Endothelial cell of umbilical vein (primary cell): ENCODE results near the gene JSRP1. TPM values are rescaled to one million over a fixed set of nuclear protein-coding genes. Genes with fewer than 3 reads are reported as not detected.

Experiments
- BruUV-seq: library from RNA; stranded (reverse); fragments of 400-500 nt; replicated peaks from 2 replicates; lab custom pipeline; 2021; lab: Mats Ljungman, UMichigan
- CTCF ChIA-PET: fragments of 300-600, 350-600 bp; sonication (Branson Sonifier 250); formaldehyde crosslinking; loops from one replicate; lab custom pipeline; 2021; ENCODE audit warnings: antibody characterized with exemption, inconsistent platforms; lab: Charles Lee
- POLR2A ChIA-PET: fragments of 300-600, 350-600 bp; sonication (Branson Sonifier 250); formaldehyde crosslinking; loops from one replicate; lab custom pipeline; 2021; ENCODE audit warnings: antibody characterized with exemption, inconsistent platforms; lab: Charles Lee
- DNase-seq: peaks from one replicate; pipeline ENCODE4 v3.0.0-alpha.2; 2011; ENCODE audit warnings: low read depth, low spot score
- FAIRE-seq: peaks from 2 replicates; lab custom pipeline; 2011; peaks lifted over from hg19 to GRCh38; lab: Jason Lieb, UNC
- H2AFZ ChIP-seq: 2 replicates; pipeline ENCODE4 v1.6.0; 2012; ENCODE audit warnings: low read depth, low read length, control low read depth, inconsistent platforms
- H3K27ac ChIP-seq: 2 replicates; pipeline ENCODE4 v1.5.1; 2011; ENCODE audit warnings: low read depth, mild to moderate bottlenecking, control low read depth, low read length, moderate library complexity; ENCODE audit not compliant: insufficient read depth
- H3K27me3 ChIP-seq, 2 experiments: 2 replicates each; pipeline versions ENCODE4 v1.6.0 to v1.6.1; 2011; ENCODE audit warnings: low read length in 2 of 2, mixed read lengths in 1 of 2; ENCODE audit not compliant: control insufficient read depth in 2 of 2, insufficient read depth in 2 of 2
- H3K36me3 ChIP-seq, 2 experiments: 2 replicates in 1 of 2; 3 replicates in 1 of 2; pipeline ENCODE4 v1.5.1; 2011; ENCODE audit warnings: low read length in 2 of 2, mild to moderate bottlenecking in 1 of 2, moderate library complexity in 1 of 2; ENCODE audit not compliant: control insufficient read depth in 2 of 2, insufficient read depth in 2 of 2; ENCODE audit errors: extremely low read depth in 1 of 2
- H3K4me1 ChIP-seq: 3 replicates; pipeline ENCODE4 v1.5.1; 2011; ENCODE audit warnings: mild to moderate bottlenecking, low read length; ENCODE audit not compliant: control insufficient read depth, insufficient read depth; ENCODE audit errors: extremely low read depth
- H3K4me2 ChIP-seq: 2 replicates; pipeline ENCODE4 v1.6.1; 2011; ENCODE audit warnings: low read length, control low read depth, mixed read lengths; ENCODE audit not compliant: insufficient read depth
- H3K4me3 ChIP-seq, 3 experiments: fragments of 200-600 bp in 1 of 3; sonication (generic), shearing (Covaris generic) in 1 of 3; replicated peaks in 1 of 3; 2 replicates each; pipeline ENCODE4 v1.5.1; 2011 to 2016; ENCODE audit warnings: control low read depth in 3 of 3, low read length in 3 of 3, mild to moderate bottlenecking in 2 of 3, inconsistent platforms in 1 of 3, low read depth in 1 of 3, moderate library complexity in 1 of 3; ENCODE audit not compliant: insufficient read depth in 1 of 3
- H3K79me2 ChIP-seq: 2 replicates; pipeline ENCODE4 v1.6.0; 2012; ENCODE audit warnings: low read length, inconsistent platforms; ENCODE audit not compliant: control insufficient read depth, insufficient read depth
- H3K9ac ChIP-seq: replicated peaks from 2 replicates; pipeline ENCODE3; 2011; ENCODE audit warnings: low read length, control low read depth; ENCODE audit not compliant: insufficient read depth; ENCODE audit errors: extremely low read depth
- H3K9me1 ChIP-seq: replicated peaks from 3 replicates; pipeline ENCODE4 v1.6.0; 2011; ENCODE audit warnings: mild to moderate bottlenecking, low read length; ENCODE audit not compliant: control insufficient read depth, insufficient read depth; ENCODE audit errors: extremely low read depth
- H3K9me3 ChIP-seq: replicated peaks from 2 replicates; pipeline ENCODE4 v1.5.1; 2012; ENCODE audit warnings: low read length, inconsistent platforms; ENCODE audit not compliant: control insufficient read depth, insufficient read depth
- H4K20me1 ChIP-seq: replicated peaks from 2 replicates; pipeline ENCODE3; 2011; ENCODE audit warnings: mild to moderate bottlenecking, low read length; ENCODE audit not compliant: control insufficient read depth, insufficient read depth; ENCODE audit errors: extremely low read depth
- CTCF ChIP-seq, 2 donors: IDR thresholded peaks; 1 replicate in 1 of 2; 2 replicates in 1 of 2; pipeline ENCODE4 v1.5.1; 2011; ENCODE audit warnings: low read length in 2 of 2, mild to moderate bottlenecking in 2 of 2, moderate library complexity in 2 of 2, control low read depth in 1 of 2, inconsistent platforms in 1 of 2, low read depth in 1 of 2; ENCODE audit not compliant: insufficient read depth in 1 of 2; ENCODE audit errors: extremely low read depth in 1 of 2
- EZH2 ChIP-seq: IDR thresholded peaks from 2 replicates; pipeline ENCODE4 v1.6.1; 2012; ENCODE audit warnings: borderline replicate concordance, low read depth, mild to moderate bottlenecking, moderate library complexity, low read length, inconsistent platforms; ENCODE audit not compliant: severe bottlenecking
- FOS ChIP-seq: IDR thresholded peaks from 2 replicates; pipeline ENCODE4 v1.6.1; 2011; ENCODE audit warnings: mild to moderate bottlenecking, low read length, moderate library complexity, borderline replicate concordance; ENCODE audit not compliant: insufficient read depth
- GATA2 ChIP-seq: IDR thresholded peaks from 2 replicates; pipeline ENCODE4 v1.7.0; 2011; ENCODE audit warnings: low read depth, mild to moderate bottlenecking, moderate library complexity, mixed read lengths, low read length; ENCODE audit not compliant: insufficient read length, insufficient read depth
- JUN ChIP-seq: IDR thresholded peaks from 2 replicates; pipeline ENCODE4 v1.6.1; 2011; ENCODE audit warnings: borderline replicate concordance, low read depth; ENCODE audit not compliant: insufficient read length, insufficient read depth
- MAX ChIP-seq: IDR thresholded peaks from 2 replicates; pipeline ENCODE4 v1.6.1; 2011; ENCODE audit not compliant: insufficient read depth, insufficient read length
- MYC ChIP-seq: IDR thresholded peaks from one replicate; pipeline ENCODE4 v1.6.1; 2011; ENCODE audit warnings: mild to moderate bottlenecking, low read depth, low read length
- POLR2A ChIP-seq: IDR thresholded peaks from 2 replicates; pipeline ENCODE4 v1.6.1; 2012; ENCODE audit warnings: low read depth, mild to moderate bottlenecking, control low read depth, low read length
- POLR2AphosphoS5 ChIP-seq: IDR thresholded peaks from 2 replicates; pipeline ENCODE4 v1.6.1; 2012; ENCODE audit warnings: low read depth, mild to moderate bottlenecking, control low read depth, low read length, moderate library complexity; ENCODE audit not compliant: insufficient read depth
- dilution Hi-C: fragments of 300-500 bp; cut with MboI; formaldehyde crosslinking; loops from one replicate; pipeline ENCODE4 v1.15.0; 2019; ENCODE audit warnings: low sequenced_read_pairs; ENCODE audit not compliant: extremely low pct_ligation_motif_present
- intact Hi-C: fragments of 100-400 bp; cut with micrococcal nuclease; formaldehyde crosslinking; loops from one replicate; pipeline ENCODE4 v1.10.0; 2022
- polyA plus RNA-seq, 4 experiments: library from polyadenylated mRNA; depleted of rRNA in 3 of 4; stranded (reverse) in 3 of 4; unstranded in 1 of 4; fragments of >200 nt; gene quantifications; 2 replicates each; pipeline versions ENCODE4 v1.2.1 to v1.2.3, GENCODE V29; 2011 to 2012; ENCODE audit warnings: missing spikeins in 1 of 4
- total RNA-seq: library from RNA; stranded (reverse); gene quantifications from 2 replicates; pipeline ENCODE4 v1.2.3, GENCODE V29; 2021

Gene JSRP1
- total and polyA plus RNA-seq, 2 donors (not counting 3 experiments of a cell fraction or from before 2014, with no cell fraction given) = not detected

- Histone ChIP-seq H3K9me1 (no peaks in the 10 kb centered on the region), H3K9ac (no peak overlapping the region), H3K27me3 (no peaks in the 10 kb centered on the region), H3K36me3 (peaks cover 12 to 43% of the 10 kb centered on the region in 2 experiments), H4K20me1 (no peaks in the 10 kb centered on the region), H2AFZ (no peak overlapping the region), H3K4me1 (no peaks in the 10 kb centered on the region), H3K9me3 (no peaks in the 10 kb centered on the region), H3K27ac (no peak overlapping the region), H3K4me2 (no peak overlapping the region), H3K79me2 (no peaks in the 10 kb centered on the region), H3K4me3 (no peak overlapping the region)
- TF ChIP-seq JUN = no peak
- no peak for DNase-seq
- CTCF ChIA-PET = interaction anchor here (0.6 to 1.2 kb wide), 2 partner anchors 47 to 55 kb away, joined by 3 read pairs; no protein-coding TSS in a partner anchor
- POLR2A ChIA-PET = no interaction called here
- FAIRE-seq = no peak
- intact Hi-C loops (no loop called here), dilution Hi-C loops (no loop called here)
- BruUV-seq = no TSS peak
These were observed 39.6 kb downstream of the JSRP1 start for GRCh38 chr19:2216361-2217225.

- dilution Hi-C loops (no loop called here), intact Hi-C loops (no loop called here)
- Histone ChIP-seq H3K4me2 (no peak overlapping the region), H3K9me3 (no peaks in the 10 kb centered on the region), H3K4me3 (no peak overlapping the region), H3K4me1 (no peaks in the 10 kb centered on the region), H3K36me3 (peaks cover 12 to 53% of the 10 kb centered on the region in 2 experiments), H3K27me3 (no peaks in the 10 kb centered on the region), H2AFZ (no peak overlapping the region), H3K27ac (no peak overlapping the region), H3K79me2 (no peaks in the 10 kb centered on the region), H3K9me1 (no peaks in the 10 kb centered on the region), H3K9ac (no peak overlapping the region), H4K20me1 (no peaks in the 10 kb centered on the region)
- DNase-seq (no peak), FAIRE-seq (no peak)
- ChIA-PET POLR2A (no interaction called here), CTCF (interaction anchor here (1.4 kb wide), 1 partner anchor 59 kb away, joined by 8 read pairs; no protein-coding TSS in a partner anchor)
- TF ChIP-seq FOS = no peak
- TF ChIP-seq EZH2 = no peak
- TF ChIP-seq JUN = no peak
- no peak for TF ChIP-seq CTCF (IDR thresholded peaks at IDR 0.05; ENCODE audit: extremely low read depth in 1 of 2, insufficient read depth in 1 of 2, low read depth in 1 of 2, low read length in 2 of 2)
- no peak for TF ChIP-seq GATA2
- TF ChIP-seq POLR2AphosphoS5 = no peak
- no peak for TF ChIP-seq POLR2A
- TF ChIP-seq MAX = no peak
- no peak for TF ChIP-seq MYC
- BruUV-seq = no TSS peak
These were observed 40.9 kb downstream of the JSRP1 start for GRCh38 chr19:2215281-2215751.
